ENCODE results near the gene GRAMD4.

GRAMD4 gene

GRCh38 chr22:46675938-46676337 is 55.8 kb downstream of the GRAMD4 start:
- no peak for DNase-seq (ENCODE audit: low spot score)
- TF ChIP-seq CTCF (IDR thresholded peaks at IDR 0.05; ENCODE audit: extremely low read depth, insufficient read depth, missing control alignments), result no peak
- in situ Hi-C loops (cut with MboI; ENCODE audit: low pct_unique_long_range_greater_than_20kb, low sequenced_read_pairs, unreplicated experiment), result no loop called here

GRCh38 chr22:46676479-46676878 is 56.3 kb downstream of the GRAMD4 start:
- DNase-seq (ENCODE audit: low spot score), result no peak
- TF ChIP-seq CTCF (IDR thresholded peaks at IDR 0.05; ENCODE audit: extremely low read depth, insufficient read depth, missing control alignments), result no peak
- in situ Hi-C loops (cut with MboI; ENCODE audit: low pct_unique_long_range_greater_than_20kb, low sequenced_read_pairs, unreplicated experiment), result no loop called here

GRCh38 chr22:46676881-46677280 is 56.7 kb downstream of the GRAMD4 start:
- in situ Hi-C loops (cut with MboI; ENCODE audit: low pct_unique_long_range_greater_than_20kb, low sequenced_read_pairs, unreplicated experiment), result no loop called here
- no peak for TF ChIP-seq CTCF (IDR thresholded peaks at IDR 0.05; ENCODE audit: extremely low read depth, insufficient read depth, missing control alignments)
- no peak for DNase-seq (ENCODE audit: low spot score)

- in situ Hi-C loops (cut with MboI; ENCODE audit: low pct_unique_long_range_greater_than_20kb, low sequenced_read_pairs, unreplicated experiment), result no loop called here
- TF ChIP-seq CTCF (IDR thresholded peaks at IDR 0.05; ENCODE audit: extremely low read depth, insufficient read depth, missing control alignments), result no peak
- DNase-seq (ENCODE audit: low spot score), result no peak
Measured at GRCh38 chr22:46677323-46678002, 57.3 kb downstream of the GRAMD4 start.

GRCh38 chr22:46678003-46678657 is 57.9 kb downstream of the GRAMD4 start:
- DNase-seq (ENCODE audit: low spot score), result no peak
- no peak for TF ChIP-seq CTCF (IDR thresholded peaks at IDR 0.05; ENCODE audit: extremely low read depth, insufficient read depth, missing control alignments)
- in situ Hi-C loops (cut with MboI; ENCODE audit: low pct_unique_long_range_greater_than_20kb, low sequenced_read_pairs, unreplicated experiment), result no loop called here

- in situ Hi-C loops (cut with MboI; ENCODE audit: low pct_unique_long_range_greater_than_20kb, low sequenced_read_pairs, unreplicated experiment), result no loop called here
- no peak for DNase-seq (ENCODE audit: low spot score)
- no peak for TF ChIP-seq CTCF (IDR thresholded peaks at IDR 0.05; ENCODE audit: extremely low read depth, insufficient read depth, missing control alignments)
Measured at GRCh38 chr22:46678785-46679700, 58.9 kb downstream of the GRAMD4 start.

Data from GM13977 (cell line).